ENCODE results near the gene C2CD4A.

C2CD4A gene

DNA sequence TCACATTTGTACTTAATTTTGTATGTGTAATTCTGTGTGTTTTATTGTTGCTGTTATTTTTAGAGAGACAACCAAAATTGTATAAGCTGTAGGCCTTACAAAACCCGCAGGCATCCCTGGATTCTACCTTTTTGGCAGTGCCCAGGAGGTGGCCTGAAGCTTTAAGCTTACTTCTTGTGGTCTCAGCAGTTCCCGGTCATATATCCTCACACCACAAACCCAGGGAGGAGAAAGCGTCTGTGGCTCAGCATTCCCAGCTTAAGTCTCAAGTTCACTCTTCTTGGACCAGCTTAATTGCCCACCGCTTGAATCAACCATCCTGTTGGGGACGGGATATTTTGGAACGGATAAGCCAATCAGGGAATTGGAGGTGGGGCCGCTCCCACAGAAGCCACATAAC is 36.7 kb downstream of the C2CD4A start:
- no peak for DNase-seq (ENCODE audit: low read depth in 2 of 2)

DNA sequence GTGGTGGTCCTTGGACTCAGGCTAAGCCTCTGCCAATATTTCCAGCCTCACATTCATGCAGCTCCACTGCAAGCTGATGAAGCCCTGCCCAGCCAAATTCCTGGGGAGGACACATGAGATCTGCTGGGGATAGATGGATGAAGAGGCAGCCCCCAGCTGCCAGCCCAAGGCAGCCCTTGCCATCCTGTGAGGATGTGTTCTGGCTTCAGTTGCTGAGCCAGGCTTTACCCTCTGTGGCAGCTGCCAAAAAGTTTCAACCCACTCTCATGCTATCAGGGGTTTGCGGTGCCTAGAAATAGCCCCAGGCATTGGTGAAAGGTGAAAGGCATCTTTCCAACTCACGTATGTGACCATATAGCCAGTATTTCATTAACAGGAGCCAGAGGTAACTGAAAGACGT is 37.6 kb downstream of the C2CD4A start:
- no peak for DNase-seq (ENCODE audit: low read depth in 2 of 2)

DNA sequence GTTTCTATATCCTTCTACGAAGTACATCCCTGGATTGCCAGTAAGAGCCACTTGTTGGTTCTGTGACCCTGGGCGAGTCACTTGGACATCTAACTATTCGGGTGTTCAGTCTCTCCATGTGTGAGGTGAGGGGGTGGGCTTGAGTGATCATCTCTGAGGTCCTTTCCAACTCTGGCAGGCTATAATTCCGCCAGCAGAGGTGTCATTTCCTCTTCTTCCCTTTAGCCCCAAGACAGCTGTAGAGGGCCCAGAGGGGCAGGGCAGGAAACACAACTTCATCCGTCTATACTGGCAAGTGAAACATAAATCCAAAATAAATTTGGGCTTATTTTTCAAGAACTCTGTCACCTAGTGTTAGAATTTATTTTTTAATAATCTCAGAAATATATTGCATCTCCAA is 38.1 kb downstream of the C2CD4A start:
- DNase-seq (ENCODE audit: low read depth in 2 of 2) = no peak

DNA sequence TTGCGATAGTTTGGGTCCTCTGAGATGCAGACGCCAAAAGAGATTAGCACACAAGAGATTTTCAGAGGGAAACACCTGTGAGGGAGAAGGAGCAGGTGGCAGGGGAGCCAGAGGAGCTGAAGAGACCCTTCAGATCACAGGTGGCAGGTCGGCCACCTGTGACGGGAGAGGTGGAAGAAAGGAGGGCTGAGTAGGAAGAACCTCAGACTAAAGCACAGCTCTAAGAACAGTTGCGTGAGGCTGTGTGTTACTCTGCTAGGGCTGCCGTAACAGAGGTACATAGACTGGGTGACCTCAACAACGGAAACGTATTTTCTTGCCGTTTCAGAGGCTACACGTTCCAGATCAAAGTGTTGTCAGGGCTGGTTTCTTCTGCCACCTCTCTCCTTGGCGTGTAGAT is 38.5 kb downstream of the C2CD4A start:
- DNase-seq (ENCODE audit: low read depth in 2 of 2) = no peak

DNA sequence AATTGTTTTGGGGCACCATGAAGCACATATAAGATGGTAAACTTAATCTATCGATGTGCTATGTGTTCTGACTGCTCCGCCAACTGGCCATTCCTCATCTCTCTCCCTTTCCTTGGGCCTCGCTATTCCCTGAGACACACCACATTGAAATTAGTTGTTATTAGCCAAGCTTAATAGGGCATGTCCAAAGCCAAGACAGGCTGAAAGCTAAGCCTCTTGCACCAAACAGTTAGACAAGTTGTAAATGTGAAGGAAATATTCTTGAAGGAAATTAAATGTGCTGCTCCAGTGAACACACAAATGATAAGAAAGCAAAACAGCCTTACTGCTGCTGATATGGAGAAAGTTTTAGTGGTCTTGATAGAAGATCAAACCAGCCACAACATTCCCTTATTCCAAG is 39.3 kb downstream of the C2CD4A start:
- no peak for DNase-seq (ENCODE audit: low read depth in 2 of 2)

DNA sequence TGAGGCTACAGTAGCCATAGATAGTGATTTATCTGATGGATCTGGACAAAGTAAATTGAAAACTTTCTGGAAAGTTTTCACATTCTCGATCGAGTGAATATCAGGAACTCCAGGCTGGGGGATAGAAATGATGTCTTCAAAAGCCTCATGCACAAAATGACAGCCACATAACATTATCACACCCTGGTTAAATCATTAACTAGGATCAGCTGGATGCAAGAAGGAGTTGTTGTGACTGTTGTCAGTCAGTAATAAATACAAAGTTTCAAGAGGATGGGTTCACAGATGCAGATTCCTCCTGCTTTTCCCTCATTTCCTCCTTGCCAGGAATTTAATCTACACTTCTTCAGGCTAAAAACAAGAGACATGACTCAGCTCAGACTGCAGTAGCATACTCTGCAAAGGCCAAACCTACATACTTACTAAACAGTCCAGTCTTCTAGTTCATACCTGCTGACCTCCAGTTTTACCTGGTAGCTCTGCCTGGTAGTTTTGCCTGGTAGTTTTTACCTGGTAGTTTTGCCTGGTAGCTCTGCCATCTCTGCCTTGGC is 40.9 kb downstream of the C2CD4A start:
- DNase-seq (ENCODE audit: low read depth in 2 of 2) = no peak

DNA sequence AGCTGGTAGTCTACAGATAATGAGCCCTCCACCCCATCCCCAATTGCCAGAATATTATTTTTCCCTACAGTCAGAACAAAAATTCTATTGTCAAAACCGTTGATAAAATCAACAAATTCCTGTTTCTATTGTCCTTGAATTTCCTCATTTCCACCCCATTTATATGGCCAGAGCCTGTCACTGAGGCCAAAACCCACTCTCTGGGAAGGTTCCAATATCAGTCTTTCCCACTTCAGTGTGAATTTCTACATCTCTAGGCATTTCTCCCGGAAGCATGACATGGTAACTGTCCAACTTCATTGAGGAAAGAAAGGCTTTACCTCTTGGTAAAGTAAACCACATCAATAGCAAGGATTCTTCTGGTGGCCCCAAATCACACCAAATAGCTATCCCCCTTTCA is 41.6 kb downstream of the C2CD4A start:
- DNase-seq (ENCODE audit: low read depth in 2 of 2) = no peak

DNA sequence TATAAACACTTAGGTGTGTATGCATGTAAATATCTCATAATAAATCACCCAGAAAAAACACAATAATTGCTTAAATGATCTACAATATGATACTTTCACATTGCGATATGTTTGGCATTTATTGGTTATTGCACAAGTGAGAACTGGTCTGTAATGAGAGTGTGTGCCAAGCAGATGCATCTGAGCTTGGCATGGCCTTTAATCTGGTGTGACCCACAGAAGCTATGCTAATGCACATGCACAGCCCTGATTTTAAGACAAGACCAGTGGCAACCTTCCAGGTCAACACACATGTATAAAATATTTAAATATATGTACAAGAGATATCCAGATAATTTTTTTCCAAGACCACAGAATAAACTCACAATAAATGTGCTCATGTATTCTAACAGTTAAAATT is 42.7 kb downstream of the C2CD4A start:
- DNase-seq (ENCODE audit: low read depth in 2 of 2) = no peak

DNA sequence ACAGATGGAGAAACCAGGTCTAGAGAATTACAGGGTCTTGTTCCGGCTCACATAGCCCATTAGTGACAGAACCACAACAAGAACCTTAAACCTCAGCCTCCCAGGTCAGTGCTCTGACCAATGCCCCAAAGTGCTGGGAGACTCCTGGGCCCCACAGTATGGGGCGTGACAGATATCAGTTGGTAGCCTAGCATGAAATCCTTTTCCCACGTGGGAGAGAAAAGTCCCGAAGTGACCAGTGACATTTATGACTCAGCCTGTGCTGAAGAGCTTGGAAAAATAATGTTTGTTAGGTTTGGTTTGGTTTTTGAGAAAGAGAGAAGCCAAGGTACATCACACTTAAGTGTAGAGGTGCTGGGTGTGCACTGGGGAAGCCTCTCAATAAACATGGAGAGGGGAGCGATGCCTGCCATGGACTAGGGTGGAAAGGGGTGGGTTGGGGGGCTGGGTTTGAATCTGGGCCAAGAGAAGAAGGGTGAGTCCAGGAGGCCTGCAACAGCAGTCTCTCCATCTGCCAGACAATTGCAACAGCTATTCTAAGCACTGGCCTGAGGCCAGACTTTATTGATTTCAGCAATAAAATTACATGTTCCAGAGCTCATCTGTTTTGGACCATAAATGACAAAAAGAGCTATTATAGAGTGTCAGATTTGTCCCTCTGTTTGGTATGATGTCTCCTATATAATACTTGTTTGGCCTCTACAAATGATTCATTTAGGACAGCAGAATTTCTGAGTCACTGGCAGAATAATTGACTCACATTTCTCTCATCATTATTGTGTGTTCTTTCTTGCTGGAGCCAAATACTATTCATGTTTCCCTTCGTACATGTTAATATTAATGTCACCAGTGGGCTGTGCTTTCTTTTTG is 43.4 kb downstream of the C2CD4A start:
- no peak for DNase-seq (ENCODE audit: low read depth in 2 of 2)

DNA sequence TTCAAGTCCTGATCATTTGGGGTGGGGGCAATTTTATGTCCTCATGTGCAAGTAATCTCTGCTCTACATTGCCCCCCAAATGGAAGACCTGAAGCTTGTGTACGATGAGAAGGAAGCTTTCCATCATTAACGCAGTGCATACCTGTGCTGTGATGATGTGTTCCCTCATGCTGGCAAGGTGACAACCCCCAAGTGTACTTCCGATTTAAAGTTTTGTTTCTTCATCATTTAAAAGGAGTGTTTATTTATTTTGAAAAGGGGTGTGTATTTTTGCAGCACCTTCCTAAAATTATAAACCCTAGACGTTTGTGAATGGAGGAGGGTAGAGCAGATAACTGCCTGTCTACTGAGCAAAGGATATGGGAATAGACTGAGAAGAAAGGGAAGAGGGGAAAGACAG is 45.3 kb downstream of the C2CD4A start:
- DNase-seq (ENCODE audit: low read depth in 2 of 2) = no peak

DNA sequence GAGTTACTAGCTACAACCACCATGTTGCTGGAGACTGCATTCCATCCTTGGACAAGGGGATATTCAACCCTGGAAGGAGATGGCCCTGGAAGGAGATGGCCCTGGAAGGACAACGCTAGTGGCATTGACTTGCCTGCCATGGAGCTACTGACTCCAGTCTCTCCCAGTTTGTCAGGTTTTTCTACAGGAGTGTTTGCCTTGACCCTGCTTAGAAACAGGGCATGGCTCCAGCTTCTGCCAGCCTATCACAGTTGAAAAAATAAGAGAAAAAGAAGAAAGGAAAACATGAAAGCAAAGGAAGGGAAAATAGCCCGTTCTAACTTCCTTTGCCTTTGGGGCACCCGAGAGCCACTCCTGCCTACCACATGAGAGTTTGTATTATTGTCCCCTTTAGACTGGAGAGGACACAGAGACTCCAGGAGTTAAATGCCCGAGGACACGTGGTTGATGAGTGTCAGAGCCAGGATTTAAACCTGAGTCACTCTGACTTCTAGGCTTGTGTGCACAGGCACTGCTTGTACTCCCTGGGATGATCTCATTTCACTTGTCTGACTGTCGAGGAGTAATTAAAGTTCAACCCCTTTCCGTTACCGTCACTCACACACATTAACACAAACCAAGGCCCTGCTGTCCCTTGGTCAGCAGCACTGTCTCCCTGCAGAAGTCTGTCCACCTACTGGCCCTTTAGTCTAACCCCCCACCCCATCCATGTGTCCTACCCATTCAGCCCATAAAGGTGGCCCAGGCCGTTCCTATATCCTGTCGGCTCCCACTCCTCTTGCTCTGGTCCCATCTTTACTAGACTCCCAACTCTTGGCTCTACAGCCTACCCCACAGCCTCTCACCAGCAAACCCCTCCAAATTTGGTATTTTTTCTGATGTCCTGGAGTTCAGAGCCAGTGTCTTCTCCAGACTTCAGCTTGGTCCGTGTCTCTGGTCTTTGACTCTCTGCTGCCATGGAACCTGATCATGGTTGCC is 46.1 kb downstream of the C2CD4A start:
- DNase-seq (ENCODE audit: low read depth in 2 of 2) = no peak

DNA sequence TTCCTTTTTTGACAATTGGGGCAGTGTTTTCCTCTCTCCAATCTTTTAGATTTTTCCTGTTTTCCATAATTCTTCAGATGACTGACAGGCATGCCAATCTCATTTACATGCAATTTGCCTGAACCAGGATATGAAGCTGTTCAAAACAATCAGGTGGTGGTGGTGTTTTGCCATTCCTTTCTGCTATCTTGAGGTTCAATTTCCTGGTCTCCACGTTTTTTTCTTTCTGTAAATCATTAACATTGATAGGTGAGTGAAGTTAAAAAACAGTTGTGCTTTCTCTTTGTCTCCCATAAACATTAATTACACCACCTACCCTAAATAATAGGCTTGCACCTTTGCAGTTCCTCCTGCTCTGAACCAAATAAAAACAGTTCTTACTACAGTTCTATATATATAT is 49.1 kb downstream of the C2CD4A start:
- DNase-seq (ENCODE audit: low read depth in 2 of 2) = no peak

DNA sequence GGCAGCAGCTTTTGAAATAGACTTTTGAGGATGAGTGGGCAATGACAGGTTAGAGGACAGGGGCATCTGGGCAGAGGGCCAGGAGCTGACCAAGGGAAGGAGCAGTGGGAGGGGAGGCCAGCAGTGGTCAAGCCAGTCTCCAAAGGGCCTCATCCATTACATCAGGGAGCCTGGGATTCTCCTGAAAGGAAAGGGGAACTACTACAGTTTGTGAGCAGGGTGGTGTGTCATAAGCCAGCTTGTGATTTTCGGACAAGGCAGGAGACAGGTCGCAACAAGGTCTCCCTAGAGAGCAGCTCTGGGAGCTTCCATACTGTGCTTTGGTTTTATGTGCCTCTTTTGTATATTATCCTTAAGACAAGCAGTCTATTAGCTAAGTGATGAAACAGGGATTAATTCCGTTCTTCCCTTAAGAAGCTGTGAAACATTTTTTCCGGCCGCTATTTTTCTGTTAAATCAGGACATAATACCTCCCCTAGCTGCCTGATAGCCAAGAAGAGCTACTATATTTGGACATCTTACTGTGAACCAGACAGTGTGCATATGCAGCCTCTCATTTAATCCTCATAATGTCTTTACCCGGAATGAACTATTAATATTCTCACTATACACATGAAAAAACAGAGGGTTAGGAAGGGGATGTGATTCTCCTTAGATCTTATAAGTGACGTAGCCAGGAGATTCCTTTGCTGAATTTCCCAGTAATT is 51.9 kb downstream of the C2CD4A start:
- DNase-seq (ENCODE audit: low read depth in 2 of 2) = no peak

DNA sequence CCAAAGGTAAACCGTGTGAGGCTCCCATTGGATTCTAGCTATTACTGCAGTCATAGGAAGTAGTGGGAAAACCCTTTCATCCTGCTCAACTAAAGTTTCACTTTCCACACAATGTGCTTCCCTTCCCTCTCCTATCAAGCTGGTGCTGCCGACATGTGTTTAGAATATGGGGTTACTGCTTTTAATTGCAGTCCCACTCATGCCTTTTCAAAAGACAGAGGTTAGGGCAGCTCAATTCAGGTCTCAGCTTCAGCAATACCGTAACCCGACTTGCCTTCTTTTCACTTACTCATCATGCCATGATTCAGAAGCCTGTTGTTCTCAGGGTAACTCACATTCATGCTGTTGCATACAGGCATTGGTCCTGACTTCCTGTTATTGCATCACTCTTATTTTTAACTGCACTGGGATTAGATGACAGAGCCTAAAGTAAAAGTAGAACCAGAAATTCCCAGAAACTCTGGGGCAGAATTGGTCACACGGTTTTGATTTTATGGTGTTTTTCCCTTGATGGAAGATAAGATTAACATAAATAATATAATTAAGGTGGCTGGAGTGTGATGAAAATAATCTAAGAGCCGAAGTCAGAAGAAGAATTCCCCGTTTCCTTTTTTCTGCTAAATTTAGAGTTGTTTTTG is 52.6 kb downstream of the C2CD4A start:
- no peak for DNase-seq (ENCODE audit: low read depth in 2 of 2)

DNA sequence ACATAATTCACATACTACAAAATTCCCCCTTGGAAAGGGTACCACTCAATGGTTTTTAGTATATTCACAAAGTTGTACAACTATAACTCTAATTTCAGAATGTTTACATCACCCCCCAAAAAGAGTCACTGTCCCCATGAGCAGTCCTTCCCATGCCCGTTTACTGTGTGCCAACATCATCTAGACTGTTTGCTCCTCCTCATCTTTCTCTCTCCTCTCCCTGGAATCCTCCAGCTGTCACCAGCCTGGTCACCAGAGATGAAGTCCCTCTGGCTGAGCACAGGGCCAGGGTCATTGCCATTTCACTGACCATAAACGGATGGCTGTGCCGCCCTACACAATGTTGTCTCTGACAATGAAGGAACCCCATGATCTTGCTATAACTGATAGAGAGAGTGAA is 53.1 kb downstream of the C2CD4A start:
- DNase-seq (ENCODE audit: low read depth in 2 of 2) = no peak

Data from stimulated activated CD8-positive, alpha-beta memory T cell treated with anti-CD3 and anti-CD28 coated beads, Interleukin-2, amount 100 ng/mL, for 48 hours (primary cell).